Measurements from ENCODE around the gene CCL19.

The CCL19 gene

DNA sequence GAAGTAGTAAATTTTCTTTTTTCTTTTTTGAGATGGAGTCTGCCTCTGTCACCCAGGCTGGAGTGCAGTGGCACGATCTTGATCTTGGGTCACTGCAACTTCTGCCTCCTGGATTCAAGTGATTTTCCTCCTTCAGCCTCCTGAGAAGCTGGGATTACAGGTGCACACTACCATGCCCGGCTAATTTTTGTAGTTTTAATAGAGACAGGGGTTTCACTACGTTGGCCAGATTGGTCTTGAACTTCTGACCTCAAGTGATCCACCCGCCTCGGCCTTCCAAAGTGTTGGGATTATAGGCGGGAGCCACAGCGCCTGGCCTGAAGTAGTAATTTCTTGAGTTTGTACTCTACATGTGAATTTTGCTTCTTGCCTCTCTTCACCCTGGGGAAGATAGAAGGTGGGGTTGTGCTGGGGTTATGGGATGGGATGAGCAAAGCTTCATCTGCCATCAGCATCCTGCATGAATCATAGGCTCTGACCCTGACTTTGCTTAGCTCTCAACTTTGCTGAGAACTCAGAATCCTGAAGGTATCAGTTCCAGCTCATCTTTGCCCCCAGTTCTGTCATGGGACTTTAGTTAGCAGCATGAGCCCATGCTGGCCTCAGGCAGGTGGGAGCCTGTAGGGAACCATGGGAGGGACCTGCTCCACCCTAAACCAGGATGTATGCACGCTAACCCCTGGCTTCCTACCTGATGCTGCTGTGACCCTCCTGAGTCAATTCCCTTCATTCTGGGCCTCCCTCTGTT is 28.1 kb upstream of the CCL19 start:
- DNase-seq, result no peak
- no peak overlapping the region for H3K18ac ChIP-seq (ENCODE audit: low read length)

GRCh38 chr9:34717996-34718614 is 27.0 kb upstream of the CCL19 start:
- Histone ChIP-seq H3K4ac (ENCODE audit: low read depth, low read length) (no peak overlapping the region), H4K8ac (ENCODE audit: low read depth, low read length) (no peak overlapping the region), H3K14ac (ENCODE audit: low read length) (no peak overlapping the region), H2BK12ac (ENCODE audit: low read length) (no peak overlapping the region), H3K4me1 (ENCODE audit: control insufficient read depth in 1 of 2, insufficient read depth in 2 of 2, low read length in 2 of 2) (no peaks in the 10 kb centered on the region), H2AK5ac (ENCODE audit: low read length) (no peak overlapping the region), H3K23ac (ENCODE audit: low read length) (no peak overlapping the region), H2BK5ac (ENCODE audit: low read depth, low read length, poor library complexity) (no peak overlapping the region), H2BK120ac (ENCODE audit: insufficient read depth, low read length, poor library complexity) (no peak overlapping the region), H3K79me1 (ENCODE audit: low read length) (no peaks in the 10 kb centered on the region), H3K9ac (ENCODE audit: low read length) (no peak overlapping the region), H4K91ac (ENCODE audit: low read depth, low read length) (no peak overlapping the region), H3K27me3 (ENCODE audit: insufficient read depth, low read length) (no peaks in the 10 kb centered on the region), H4K12ac (ENCODE audit: low read depth, low read length) (no peak overlapping the region), H3K4me3 (ENCODE audit: low read depth, low read length) (no peak overlapping the region), H3K18ac (ENCODE audit: low read length) (no peak overlapping the region), H2AFZ (ENCODE audit: insufficient read depth, low read length, poor library complexity) (no peak overlapping the region), H3K9me3 (ENCODE audit: insufficient read depth, low read depth, low read length) (peaks cover 1% of the 10 kb centered on the region), H3K36me3 (ENCODE audit: control insufficient read depth in 1 of 2, insufficient read depth in 2 of 2, low read length in 2 of 2) (no peaks in the 10 kb centered on the region), H3K79me2 (ENCODE audit: control insufficient read depth, insufficient read depth, low read length, poor library complexity) (no peaks in the 10 kb centered on the region), H3K4me2 (ENCODE audit: low read length) (no peak overlapping the region), H3K27ac (ENCODE audit: low read depth, low read length) (no peak overlapping the region)
- WGBS (ENCODE audit: extremely low coverage, insufficient coverage, insufficient read length), result no CpG with 5 or more reads among the region's 3 CpGs
- DNase-seq, result peak in 1 of 2 donors; percentile 30

More for the DNA sequence above, 28.1 kb upstream of the CCL19 start:
- Histone ChIP-seq H3K79me1 (ENCODE audit: low read length) (no peaks in the 10 kb centered on the region), H3K27me3 (ENCODE audit: insufficient read depth, low read length) (no peaks in the 10 kb centered on the region), H3K4ac (ENCODE audit: low read depth, low read length) (no peak overlapping the region), H2AK5ac (ENCODE audit: low read length) (no peak overlapping the region), H3K27ac (ENCODE audit: low read depth, low read length) (no peak overlapping the region), H4K91ac (ENCODE audit: low read depth, low read length) (no peak overlapping the region), H3K14ac (ENCODE audit: low read length) (no peak overlapping the region), H2AFZ (ENCODE audit: insufficient read depth, low read length, poor library complexity) (no peak overlapping the region), H3K23ac (ENCODE audit: low read length) (no peak overlapping the region), H4K8ac (ENCODE audit: low read depth, low read length) (no peak overlapping the region), H2BK120ac (ENCODE audit: insufficient read depth, low read length, poor library complexity) (no peak overlapping the region), H3K9me3 (ENCODE audit: insufficient read depth, low read depth, low read length) (peaks cover 2% of the 10 kb centered on the region), H2BK5ac (ENCODE audit: low read depth, low read length, poor library complexity) (no peak overlapping the region), H3K79me2 (ENCODE audit: control insufficient read depth, insufficient read depth, low read length, poor library complexity) (no peaks in the 10 kb centered on the region), H3K4me1 (ENCODE audit: control insufficient read depth in 1 of 2, insufficient read depth in 2 of 2, low read length in 2 of 2) (no peaks in the 10 kb centered on the region), H2BK12ac (ENCODE audit: low read length) (no peak overlapping the region), H3K4me2 (ENCODE audit: low read length) (no peak overlapping the region), H3K4me3 (ENCODE audit: low read depth, low read length) (no peak overlapping the region), H3K9ac (ENCODE audit: low read length) (no peak overlapping the region), H4K12ac (ENCODE audit: low read depth, low read length) (no peak overlapping the region), H3K36me3 (ENCODE audit: control insufficient read depth in 1 of 2, insufficient read depth in 2 of 2, low read length in 2 of 2) (no peaks in the 10 kb centered on the region)
- WGBS (ENCODE audit: extremely low coverage, insufficient coverage, insufficient read length), result no CpG with 5 or more reads among the region's 8 CpGs

- Histone ChIP-seq H2AK5ac (ENCODE audit: low read length) (no peak overlapping the region), H3K4me3 (ENCODE audit: low read depth, low read length) (no peak overlapping the region), H4K12ac (ENCODE audit: low read depth, low read length) (no peak overlapping the region), H3K79me1 (ENCODE audit: low read length) (no peaks in the 10 kb centered on the region), H3K14ac (ENCODE audit: low read length) (no peak overlapping the region), H3K23ac (ENCODE audit: low read length) (no peak overlapping the region), H3K9me3 (ENCODE audit: insufficient read depth, low read depth, low read length) (no peaks in the 10 kb centered on the region), H3K79me2 (ENCODE audit: control insufficient read depth, insufficient read depth, low read length, poor library complexity) (no peaks in the 10 kb centered on the region), H2BK12ac (ENCODE audit: low read length) (no peak overlapping the region), H3K36me3 (ENCODE audit: control insufficient read depth in 1 of 2, insufficient read depth in 2 of 2, low read length in 2 of 2) (no peaks in the 10 kb centered on the region), H3K18ac (ENCODE audit: low read length) (no peak overlapping the region), H4K8ac (ENCODE audit: low read depth, low read length) (no peak overlapping the region), H2BK5ac (ENCODE audit: low read depth, low read length, poor library complexity) (no peak overlapping the region), H3K4ac (ENCODE audit: low read depth, low read length) (no peak overlapping the region), H3K9ac (ENCODE audit: low read length) (no peak overlapping the region), H2BK120ac (ENCODE audit: insufficient read depth, low read length, poor library complexity) (no peak overlapping the region), H3K4me2 (ENCODE audit: low read length) (no peak overlapping the region), H3K4me1 (ENCODE audit: control insufficient read depth in 1 of 2, insufficient read depth in 2 of 2, low read length in 2 of 2) (no peaks in the 10 kb centered on the region), H2AFZ (ENCODE audit: insufficient read depth, low read length, poor library complexity) (no peak overlapping the region), H4K91ac (ENCODE audit: low read depth, low read length) (no peak overlapping the region), H3K27ac (ENCODE audit: low read depth, low read length) (no peak overlapping the region), H3K27me3 (ENCODE audit: insufficient read depth, low read length) (no peaks in the 10 kb centered on the region)
- no CpG with 5 or more reads among the region's 4 CpGs for WGBS (ENCODE audit: extremely low coverage, insufficient coverage, insufficient read length)
- no peak for DNase-seq
Measured at GRCh38 chr9:34716711-34717110, 25.6 kb upstream of the CCL19 start.

DNA sequence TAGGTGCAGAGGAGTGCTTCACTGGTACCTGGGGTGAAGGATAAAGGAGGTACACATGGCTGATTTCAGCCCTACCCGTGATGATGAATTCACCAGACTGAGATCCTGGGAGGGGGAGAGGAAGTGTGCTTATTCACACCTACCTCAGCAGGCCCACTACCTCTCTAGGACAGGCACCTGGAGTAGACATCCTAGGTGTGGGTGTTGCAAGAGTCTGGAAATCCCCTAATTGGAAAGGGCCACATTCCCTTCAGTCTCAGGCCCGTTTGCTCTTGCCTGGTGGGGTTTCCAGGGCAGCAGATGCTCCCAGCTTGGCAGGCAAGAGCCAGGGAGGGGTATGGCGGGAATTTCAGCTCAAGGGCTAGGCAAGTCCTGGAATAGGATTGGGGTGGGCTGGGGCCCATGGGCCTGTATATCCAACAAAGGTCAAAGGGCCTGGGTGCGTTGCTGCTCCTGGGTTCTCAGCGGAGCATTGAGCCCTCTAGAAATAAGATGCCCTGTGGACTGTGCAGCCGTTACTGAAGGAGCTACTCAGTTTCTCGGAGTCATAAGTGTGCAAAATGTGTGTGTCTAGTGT is 24.7 kb upstream of the CCL19 start:
- H3K4me1 ChIP-seq (ENCODE audit: control insufficient read depth in 1 of 2, insufficient read depth in 2 of 2, low read length in 2 of 2), result no peaks in the 10 kb centered on the region

More for the DNA sequence above, 24.7 kb upstream of the CCL19 start:
- no peak overlapping the region for H3K18ac ChIP-seq (ENCODE audit: low read length)
- H2AFZ ChIP-seq (ENCODE audit: insufficient read depth, low read length, poor library complexity), result no peak overlapping the region
- no peak overlapping the region for H2BK120ac ChIP-seq (ENCODE audit: insufficient read depth, low read length, poor library complexity)
- H4K12ac ChIP-seq (ENCODE audit: low read depth, low read length), result no peak overlapping the region
- H3K14ac ChIP-seq (ENCODE audit: low read length), result no peak overlapping the region
- no peak overlapping the region for H3K4me2 ChIP-seq (ENCODE audit: low read length)
- no peaks in the 10 kb centered on the region for H3K36me3 ChIP-seq (ENCODE audit: control insufficient read depth in 1 of 2, insufficient read depth in 2 of 2, low read length in 2 of 2)
- H3K4ac ChIP-seq (ENCODE audit: low read depth, low read length), result no peak overlapping the region
- H3K9me3 ChIP-seq (ENCODE audit: insufficient read depth, low read depth, low read length), result no peaks in the 10 kb centered on the region
- peak in 1 of 2 donors; percentile 39 for DNase-seq
- H4K8ac ChIP-seq (ENCODE audit: low read depth, low read length), result no peak overlapping the region
- H2AK5ac ChIP-seq (ENCODE audit: low read length), result no peak overlapping the region
- H3K79me2 ChIP-seq (ENCODE audit: control insufficient read depth, insufficient read depth, low read length, poor library complexity), result no peaks in the 10 kb centered on the region
- H2BK5ac ChIP-seq (ENCODE audit: low read depth, low read length, poor library complexity), result no peak overlapping the region
- no peaks in the 10 kb centered on the region for H3K27me3 ChIP-seq (ENCODE audit: insufficient read depth, low read length)
- no peaks in the 10 kb centered on the region for H3K79me1 ChIP-seq (ENCODE audit: low read length)
- H3K9ac ChIP-seq (ENCODE audit: low read length), result no peak overlapping the region
- no peak overlapping the region for H2BK12ac ChIP-seq (ENCODE audit: low read length)
- no peak overlapping the region for H3K27ac ChIP-seq (ENCODE audit: low read depth, low read length)
- no peak overlapping the region for H3K23ac ChIP-seq (ENCODE audit: low read length)
- no peak overlapping the region for H4K91ac ChIP-seq (ENCODE audit: low read depth, low read length)
- H3K4me3 ChIP-seq (ENCODE audit: low read depth, low read length), result peak overlapping the region; percentile 7
- WGBS (ENCODE audit: extremely low coverage, insufficient coverage, insufficient read length), result no CpG with 5 or more reads among the region's 7 CpGs

Data from trophoblast cell (in vitro differentiated cells and primary cell).